IPS DF 19.7 (cell line): ENCODE data around the gene SLC26A1.
"Not testable (repeated sequence)": the region's sequence is repeated elsewhere in the genome, so short reads cannot be mapped to it uniquely, and the experiment has no call there.

ENCODE experiments used
- DNase-seq: peaks from one replicate; pipeline ENCODE4 v3.0.0-alpha.2; 2013; ENCODE audit warnings: low read depth, low spot score

The SLC26A1 gene

GRCh38 chr4:954211-955020 lies 38.8 kb downstream of the SLC26A1 start:
- DNase-seq: no peak

GRCh38 chr4:953574-953915 lies 39.7 kb downstream of the SLC26A1 start:
- no peak for DNase-seq

- no peak for DNase-seq
Observed at GRCh38 chr4:952881-953573, 40.2 kb downstream of the SLC26A1 start.

- no peak for DNase-seq
Observed at GRCh38 chr4:951594-952468, 41.4 kb downstream of the SLC26A1 start.

GRCh38 chr4:951186-951585 lies 42.0 kb downstream of the SLC26A1 start:
- no peak for DNase-seq

GRCh38 chr4:950136-951020 lies 42.8 kb downstream of the SLC26A1 start:
- DNase-seq: no peak

GRCh38 chr4:949656-950055 lies 43.5 kb downstream of the SLC26A1 start:
- no peak for DNase-seq

GRCh38 chr4:948936-949300 lies 44.3 kb downstream of the SLC26A1 start:
- DNase-seq: no peak

- no peak for DNase-seq
Observed at GRCh38 chr4:948101-948935, 44.9 kb downstream of the SLC26A1 start.

GRCh38 chr4:947491-947971 lies 45.7 kb downstream of the SLC26A1 start:
- no peak for DNase-seq

- DNase-seq: no peak
Observed at GRCh38 chr4:946517-947471, 46.4 kb downstream of the SLC26A1 start.

- no peak for DNase-seq
Observed at GRCh38 chr4:946103-946450, 47.1 kb downstream of the SLC26A1 start.

GRCh38 chr4:945274-946102 lies 47.7 kb downstream of the SLC26A1 start:
- DNase-seq: no peak

- not testable (repeated sequence) for DNase-seq
Observed at GRCh38 chr4:939508-939907, 53.7 kb downstream of the SLC26A1 start.
